ENCODE data around the gene GPC5. TPM values are rescaled to one million over a fixed set of nuclear protein-coding genes. Genes with fewer than 3 reads are reported as not detected.
"Not testable (repeated sequence)": the region's sequence is repeated elsewhere in the genome, so short reads cannot be mapped to it uniquely, and the experiment has no call there.

GPC5 gene
- polyA plus RNA-seq, 12 donors: 0.23 to 1.4 (median 0.50) TPM; not detected in 2

DNA sequence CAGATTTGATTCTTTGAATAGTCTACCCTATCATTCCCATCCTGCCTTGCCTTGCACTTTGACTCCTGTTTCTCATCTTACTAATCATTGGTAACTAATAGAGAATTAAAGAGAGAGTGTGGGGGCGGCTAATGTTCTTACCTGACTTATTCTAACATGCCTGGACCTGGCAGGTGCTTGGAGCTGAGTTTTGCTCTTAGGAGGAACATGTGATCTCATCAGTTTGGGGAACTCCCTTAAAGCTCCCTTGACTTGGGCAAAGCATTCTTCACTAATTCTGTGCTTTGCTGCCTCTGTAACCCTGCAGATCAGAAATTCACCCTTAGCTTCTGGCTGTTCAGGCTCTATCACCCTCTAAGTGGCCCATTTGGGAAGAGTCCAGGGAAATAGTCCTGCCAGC, 861.1 kb downstream of the GPC5 start:
- no peak for DNase-seq

DNA sequence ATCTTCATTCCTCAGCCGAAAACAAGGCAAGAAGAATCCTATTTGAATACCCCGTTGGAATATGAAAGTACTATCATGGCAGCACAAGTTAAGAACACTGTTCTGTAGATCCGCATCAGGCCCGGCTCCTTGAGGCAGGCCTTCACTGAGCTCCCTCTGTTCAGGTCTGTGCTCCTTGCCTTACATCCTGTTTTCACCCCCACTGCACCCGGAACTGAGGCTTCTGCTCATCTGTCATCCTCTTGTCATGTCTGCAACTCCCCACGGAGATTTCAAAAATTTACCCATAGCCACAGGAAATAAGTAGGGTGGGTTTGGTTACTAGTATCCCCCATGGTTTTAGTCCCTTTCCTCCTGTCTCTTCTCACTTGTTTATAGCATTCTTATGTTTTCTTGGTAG, 861.9 kb downstream of the GPC5 start:
- DNase-seq: no peak

DNA sequence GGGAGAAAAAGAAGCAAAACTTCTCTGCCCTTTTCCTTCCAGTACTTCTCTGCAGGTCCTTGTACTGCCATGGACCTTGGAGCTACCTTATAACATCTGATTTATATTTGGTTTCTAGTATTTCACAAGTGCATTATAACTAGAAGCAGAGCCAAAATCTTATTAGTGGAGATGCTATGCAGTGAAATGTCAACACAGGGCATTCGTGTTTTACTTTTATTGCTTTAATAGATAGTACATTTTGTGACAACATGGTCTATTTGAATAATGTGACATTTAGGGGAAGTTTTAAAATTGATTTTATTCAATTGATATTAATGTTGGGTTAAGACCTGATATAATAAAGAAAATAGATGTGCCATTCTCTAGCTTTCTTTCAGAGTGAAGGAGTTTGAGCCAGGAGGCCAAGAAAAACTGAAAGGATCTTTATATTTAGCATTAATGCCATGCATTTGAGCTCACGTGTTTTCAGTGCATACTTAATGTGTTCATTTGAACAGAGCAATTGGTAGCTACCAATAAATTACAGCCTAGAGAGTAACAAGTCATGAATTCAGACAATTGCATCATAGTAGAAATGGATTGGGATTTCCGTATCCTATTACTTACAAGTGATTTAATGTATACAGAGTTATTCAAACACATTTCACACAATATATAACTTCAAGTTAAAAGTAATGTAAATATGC, 863.8 kb downstream of the GPC5 start:
- no peak for DNase-seq

DNA sequence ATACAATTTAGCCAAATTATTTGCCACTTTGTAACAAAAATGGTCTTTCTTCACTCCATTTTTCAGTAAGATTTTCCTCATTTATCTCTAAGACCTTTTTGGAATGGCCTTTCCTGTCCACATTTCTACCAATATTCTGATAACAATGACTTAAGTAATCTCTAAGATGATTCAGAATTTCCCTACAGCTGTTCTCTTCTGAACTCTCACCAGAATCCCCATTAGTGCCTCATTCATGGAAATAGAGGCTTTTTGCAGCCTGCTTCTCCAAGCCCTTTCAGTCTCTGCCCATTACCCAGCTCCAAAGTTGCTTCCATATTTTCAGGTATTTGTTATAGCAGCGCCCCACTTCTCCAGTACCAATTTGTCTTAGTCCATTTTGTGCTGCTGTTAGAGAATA, 867.0 kb downstream of the GPC5 start:
- no peak for DNase-seq

DNA sequence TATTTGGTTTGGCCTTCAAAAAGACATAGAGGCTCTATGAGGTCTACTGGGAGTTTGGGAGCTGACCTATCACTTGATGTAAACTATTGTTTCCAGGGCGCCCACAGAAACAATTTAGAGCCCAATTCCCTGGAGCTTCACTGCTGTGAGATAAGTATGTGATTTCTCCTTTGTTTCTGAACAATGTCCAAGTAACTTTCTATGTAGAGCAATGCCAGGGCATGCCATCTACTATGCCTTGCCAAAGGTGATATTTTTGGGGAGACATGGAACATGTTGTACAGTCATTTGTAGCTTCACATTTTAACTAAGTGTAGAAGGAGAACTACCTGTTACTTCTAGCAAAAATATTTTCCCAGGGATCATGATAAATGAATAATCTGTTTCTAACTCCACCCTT, 872.6 kb downstream of the GPC5 start:
- DNase-seq: no peak

DNA sequence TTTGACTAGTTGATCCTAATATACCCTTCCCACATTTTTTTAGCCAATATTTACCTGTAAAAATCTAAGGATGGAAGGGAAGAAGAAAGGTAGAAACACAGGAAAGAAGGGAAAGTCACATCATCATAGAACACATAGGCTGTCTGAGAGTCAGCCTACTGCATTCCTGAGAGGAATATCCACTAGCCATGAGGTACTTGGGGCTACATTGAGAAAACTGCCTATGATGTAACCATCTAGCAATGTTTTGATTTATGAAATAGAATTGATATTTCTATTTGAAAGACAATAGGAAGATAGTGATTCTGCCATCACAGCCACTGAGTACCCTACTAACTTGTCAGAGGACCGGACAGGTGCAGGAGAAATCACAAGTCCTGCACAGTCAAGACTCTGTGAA, 873.8 kb downstream of the GPC5 start:
- DNase-seq: no peak

DNA sequence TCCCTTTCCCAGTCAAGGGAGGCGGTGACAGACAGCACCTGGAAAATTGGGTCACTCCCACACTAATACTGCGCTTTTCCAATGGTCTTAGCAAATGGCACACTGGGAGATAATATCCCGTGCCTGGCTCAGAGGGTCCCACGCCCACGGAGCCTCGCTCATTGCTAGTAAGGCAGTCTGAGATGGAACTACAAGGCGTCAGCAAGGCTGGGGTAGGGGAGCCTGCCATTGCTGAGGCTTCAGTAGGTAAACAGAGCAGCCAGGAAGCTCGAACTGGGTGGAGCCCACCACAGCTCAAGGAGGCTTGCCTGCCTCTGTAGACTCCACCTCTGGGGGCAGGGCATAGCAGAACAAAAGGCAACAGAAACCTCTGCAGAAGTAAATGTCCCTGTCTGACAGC, 882.6 kb downstream of the GPC5 start:
- DNase-seq: not testable (repeated sequence)

DNA sequence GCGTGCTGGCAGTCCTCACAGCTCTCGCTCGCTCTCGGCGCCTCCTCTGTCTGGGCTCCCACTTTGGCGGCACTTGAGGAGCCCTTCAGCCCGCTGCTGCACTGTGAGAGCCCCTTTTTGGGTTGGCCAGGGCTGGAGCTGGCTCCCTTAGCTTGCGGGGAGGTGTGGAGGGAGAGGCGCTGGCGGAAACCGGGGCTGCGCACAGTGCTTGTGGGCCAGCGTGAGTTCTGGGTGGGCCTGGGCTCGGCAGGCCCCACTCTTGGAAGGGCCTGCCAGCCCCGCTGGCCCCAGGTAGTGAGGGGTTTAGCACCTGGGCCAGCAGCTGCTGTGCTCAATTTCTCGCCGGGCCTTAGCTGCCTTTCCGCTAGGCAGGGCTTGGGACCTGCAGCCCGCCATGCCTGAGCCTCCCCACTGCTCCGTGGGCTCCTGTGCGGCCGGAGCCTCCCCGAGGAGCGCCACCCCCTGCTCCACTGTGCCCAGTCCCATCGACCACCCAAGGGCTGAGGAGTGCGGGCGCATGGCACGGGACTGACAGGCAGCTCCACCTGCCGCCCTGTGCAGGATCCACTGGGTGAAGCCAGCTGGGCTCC, 892.4 kb downstream of the GPC5 start:
- DNase-seq: not testable (repeated sequence)

DNA sequence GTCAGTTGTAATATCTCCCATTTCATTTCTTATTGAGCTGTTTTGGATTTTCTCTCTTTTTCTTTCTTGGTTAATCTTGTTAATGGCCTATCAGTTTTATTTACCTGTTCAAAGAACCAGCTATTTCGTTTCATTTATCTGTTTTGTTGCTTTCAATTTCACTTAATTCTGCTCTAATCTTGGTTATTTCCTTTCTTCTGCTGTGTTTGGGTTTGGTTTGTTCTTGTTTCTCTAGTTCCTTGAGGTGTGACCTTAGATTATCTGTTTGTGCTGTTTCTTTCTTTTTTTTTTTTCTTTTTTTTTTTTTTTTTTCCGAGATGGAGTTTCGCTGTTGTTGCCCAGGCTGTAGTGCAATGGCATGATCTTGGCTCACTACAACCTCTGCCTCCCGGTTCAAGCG, 896.1 kb downstream of the GPC5 start:
- not testable (repeated sequence) for DNase-seq

DNA sequence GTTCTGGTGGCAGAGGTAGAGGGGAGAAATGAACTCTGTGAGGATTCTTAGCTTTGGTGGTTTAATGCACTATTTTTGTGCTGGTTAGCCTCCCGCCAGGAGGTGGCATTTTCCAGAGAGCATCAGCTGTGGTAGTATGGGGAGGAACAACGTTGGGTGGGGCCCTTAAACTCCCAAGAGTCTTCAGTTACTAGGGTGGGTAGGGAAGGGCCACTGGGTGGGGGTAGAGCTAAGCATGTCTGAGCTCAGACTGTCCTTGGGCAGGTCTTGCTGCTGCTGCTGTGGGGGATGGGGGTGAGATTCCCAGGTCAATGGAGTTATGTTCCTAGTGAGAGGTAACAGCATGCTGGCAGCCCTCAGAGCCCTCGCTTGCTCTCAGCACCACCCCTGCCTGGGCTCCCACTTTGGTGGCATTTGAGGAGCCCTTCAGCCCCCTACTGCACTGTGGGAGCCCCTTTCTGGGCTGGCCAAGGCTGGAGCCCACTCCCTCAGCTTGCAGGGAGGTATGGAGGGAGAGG, 897.8 kb downstream of the GPC5 start:
- DNase-seq: not testable (repeated sequence)

DNA sequence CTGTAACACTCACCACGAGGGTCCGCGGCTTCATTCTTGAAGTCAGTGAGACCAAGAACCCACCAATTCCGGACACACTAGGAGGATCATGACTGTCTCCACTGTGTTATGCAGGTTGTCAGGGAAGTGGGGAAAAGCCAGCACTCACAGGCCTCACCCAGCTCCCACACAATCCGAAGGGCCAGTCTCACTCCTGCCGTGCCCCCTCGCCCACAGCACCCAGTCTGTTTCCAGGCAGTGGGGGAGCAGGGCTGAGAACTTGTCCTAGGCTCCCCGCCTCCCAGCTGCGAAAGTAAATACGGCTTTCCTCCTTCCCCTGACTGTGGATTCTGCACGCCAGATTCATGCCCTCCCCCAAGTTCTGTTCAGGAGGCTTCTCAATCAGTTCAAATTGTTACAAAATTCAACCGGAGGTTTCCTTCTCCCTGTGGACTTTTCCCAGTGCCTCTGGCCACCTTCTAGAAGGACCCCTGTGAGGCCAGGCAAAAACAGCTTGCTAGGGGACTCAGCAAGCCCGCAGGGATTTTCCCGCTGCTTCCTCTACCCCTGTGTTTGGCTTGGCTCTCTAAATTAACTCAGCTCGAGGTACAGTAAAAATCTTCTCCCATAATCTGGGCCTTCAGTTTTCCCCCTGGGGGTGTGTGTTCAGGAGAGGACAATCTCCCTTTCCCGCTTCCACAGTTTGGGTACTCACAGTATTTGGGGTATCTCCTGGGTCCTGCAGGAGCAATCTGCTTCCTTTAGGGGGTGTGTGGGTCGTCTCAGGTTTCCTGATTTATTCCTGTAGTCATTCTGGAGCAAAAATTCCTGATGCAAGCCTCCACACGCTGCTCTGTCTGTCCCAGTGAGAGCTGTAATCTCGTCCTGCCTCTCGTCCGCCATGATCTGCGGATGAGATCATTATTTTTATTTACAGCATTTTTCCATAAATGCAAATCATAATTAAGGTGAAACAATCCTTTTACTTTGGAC, 899.8 kb downstream of the GPC5 start:
- no peak for DNase-seq

DNA sequence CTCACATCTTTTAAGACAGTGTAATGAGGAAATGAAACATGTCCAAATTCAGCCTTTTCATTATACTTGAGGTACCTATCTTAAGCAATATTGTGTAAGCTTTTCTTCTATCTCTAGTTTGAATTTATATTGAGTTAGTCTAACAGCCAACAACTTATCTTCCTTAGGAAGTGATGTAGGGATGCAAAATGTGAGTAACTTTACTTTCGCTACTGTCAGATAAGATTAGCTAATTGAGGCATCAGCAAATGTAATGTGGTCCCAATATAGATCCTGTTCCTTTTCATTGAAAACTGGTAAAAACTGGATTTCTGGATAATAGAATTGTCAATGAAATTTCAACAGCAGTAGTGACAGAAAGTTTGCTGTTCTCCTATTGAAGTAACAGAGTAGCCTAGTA, 902.2 kb downstream of the GPC5 start:
- DNase-seq: no peak

DNA sequence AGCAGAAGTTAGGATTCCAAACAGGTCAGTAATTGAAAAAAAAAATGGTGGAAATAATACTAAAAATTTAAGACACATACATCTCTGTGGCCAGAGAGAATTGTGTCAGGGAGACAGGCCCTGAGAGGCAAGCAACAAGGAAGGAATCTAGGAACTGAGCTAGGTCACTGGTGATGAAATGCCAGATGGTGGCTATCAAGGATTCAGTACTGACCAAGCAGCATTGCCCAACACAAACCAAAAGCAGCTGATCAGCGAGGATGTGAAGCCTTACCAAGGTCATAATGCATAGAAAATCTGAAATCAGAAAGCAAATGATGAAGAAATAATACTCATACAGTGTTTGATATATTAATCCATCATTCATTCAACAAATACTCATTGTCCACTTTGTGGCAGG, 905.0 kb downstream of the GPC5 start:
- no peak for DNase-seq

DNA sequence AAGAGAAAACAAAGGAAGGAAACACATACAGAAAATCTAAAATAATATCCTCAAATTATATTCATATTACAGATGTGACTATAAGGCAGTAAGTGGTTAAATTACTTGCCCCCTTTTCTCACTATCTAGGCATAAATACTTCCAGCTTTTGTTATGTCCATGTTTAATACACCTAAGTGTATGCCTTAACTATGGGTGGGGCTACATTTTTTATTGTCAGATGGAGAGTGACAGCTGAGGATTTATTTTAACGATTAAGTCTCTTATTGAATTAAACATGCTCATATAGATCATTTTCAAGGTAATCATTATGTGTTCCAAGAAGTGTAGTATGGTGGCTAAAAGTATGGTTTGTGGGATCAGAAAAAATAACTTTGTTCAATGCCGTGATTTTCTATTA, 909.3 kb downstream of the GPC5 start:
- no peak for DNase-seq

DNA sequence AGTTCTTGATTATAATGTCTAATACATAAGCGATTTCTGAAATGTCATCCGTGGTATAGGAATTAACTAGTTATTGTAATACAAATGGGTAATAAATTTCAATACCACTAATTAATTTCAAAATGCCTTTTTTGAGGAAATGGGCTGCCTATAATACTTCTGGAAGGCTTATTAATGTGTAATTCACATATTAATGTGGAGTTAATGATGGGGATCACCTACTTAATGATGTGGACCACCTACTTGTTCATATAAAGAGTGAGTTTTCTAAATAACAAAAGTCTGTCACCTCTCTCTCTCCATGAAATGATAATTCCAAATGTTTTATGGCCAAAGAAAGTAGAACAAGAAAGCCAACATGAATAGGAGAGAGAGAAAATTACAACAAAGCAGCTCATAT, 914.4 kb downstream of the GPC5 start:
- DNase-seq: no peak

DNA sequence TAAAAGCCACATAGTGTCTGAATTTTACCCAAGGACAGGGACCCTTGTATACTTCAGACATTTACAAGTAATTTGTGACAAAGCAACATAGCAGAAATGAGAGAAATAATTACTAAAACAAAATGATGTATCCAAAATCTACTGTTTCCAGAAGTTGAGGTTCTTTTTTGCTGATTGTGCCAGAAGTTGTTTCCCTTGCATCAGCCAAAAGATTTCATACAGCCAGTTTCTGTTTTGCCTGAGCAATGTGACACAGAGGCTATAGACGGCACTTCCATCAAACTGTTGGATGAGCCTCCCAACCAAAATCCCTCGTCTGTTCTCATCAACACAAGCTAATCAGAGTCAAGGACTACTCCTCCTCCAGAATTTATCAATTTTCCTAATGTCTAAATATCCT, 915.0 kb downstream of the GPC5 start:
- DNase-seq: no peak

DNA sequence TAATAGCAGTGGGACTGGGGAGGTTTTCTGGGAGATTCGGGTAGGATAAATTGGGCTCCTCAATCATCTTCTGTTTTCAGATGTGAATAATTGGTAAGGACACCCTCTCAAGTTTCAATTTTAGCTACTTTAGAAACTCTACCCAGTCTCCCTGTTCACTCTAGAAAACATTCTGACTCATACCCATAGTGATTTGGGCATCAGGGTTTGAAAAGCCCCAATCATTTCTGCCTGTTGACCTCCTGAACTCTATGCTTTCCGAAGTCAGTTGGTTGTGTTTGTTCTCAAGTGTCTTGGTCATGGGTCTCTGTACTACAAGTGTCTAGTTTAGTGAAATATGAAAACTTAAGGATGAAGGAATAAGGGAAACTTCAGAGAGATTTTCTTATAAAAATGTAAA, 916.8 kb downstream of the GPC5 start:
- DNase-seq: no peak

DNA sequence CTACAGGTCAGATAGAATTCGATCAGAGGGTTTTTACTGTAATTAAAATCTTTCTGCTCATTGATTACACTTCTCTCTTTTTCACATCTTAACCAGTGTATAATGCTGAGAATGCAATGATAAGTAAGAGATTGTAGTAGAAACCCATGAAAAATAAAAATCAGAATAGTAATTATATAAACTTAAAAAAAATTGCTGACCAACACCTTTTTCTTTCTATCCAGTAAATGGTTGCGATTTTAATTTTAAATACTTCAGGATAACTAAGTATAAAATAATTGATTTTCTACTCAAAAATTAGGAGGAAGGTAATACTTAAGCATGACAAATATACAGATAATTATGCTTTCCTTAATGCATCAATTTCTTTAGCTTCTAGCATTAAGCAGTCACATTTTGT, 917.6 kb downstream of the GPC5 start:
- no peak for DNase-seq

DNA sequence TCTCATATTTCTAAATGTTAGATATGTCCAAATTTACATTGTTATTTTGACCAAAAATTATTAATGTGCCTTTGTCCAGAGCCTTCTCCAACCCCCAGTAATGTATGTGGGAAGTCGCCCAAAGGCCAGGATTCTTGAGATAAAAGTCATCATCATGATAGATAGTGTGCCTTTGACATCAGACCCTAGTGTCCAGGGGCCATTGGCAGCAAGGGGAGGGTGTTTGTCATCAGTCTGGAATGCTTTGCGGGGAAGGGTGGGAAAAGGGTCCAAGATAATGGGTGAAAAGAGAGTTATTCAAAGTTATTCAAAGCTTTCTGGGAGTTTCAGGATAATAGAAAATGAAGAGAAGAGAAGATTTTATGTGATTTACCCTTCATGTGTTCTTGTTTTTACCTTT, 918.6 kb downstream of the GPC5 start:
- no peak for DNase-seq

DNA sequence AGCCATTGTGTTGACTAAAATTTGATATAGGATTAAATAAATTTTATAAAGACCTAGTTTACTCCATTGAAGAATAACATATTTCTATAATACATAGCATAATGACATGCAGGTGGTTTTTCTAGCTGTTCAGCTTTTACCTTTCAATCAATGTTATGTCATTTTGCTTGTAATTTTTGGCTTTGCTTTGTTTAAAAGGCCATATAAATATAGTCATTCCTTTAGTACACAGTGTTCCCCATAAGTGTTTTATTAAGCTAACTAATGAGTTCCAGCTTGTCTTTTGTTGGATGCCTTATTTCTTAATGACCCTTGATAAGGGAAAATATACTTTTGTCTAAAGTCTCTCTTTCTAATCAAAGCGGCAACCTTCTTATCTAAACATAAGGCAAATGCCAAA, 921.9 kb downstream of the GPC5 start:
- no peak for DNase-seq

DNA sequence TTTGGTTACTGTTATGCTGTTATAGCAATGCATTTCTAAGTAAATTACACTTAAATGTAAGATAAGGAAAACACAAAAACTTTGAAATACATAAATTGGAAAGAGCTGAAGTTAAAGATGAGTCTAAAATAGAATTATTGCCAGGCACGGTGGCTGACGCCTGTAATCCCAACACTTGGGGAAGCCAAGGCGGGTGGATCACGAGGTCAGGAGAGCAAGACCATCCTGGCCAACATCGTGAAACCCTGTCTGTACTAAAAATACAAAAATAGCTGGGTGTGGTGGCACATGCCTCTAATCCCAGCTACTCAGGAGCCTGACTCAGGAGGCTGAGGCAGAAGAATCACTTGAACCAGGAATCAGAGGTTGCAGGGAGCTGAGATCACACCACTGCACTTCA, 922.8 kb downstream of the GPC5 start:
- DNase-seq: no peak

DNA sequence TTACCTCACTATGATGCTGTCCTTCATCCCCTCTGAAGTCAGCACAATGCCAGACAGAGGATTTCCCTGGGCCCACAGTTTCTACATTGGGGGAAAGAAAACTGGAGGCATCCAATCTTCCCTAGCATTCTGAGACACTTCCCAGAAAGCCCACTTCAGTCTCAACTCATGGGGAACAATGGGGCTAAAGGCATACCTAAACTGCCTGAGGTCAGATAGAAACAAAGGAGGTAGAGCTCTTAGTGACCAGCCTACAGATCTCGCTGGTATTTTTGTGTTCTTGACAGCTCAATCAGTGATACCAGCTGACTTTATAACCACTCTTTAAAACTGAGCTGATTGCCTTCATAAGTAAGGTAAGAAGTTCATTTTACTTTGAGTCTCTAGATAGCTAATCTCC, 947.2 kb downstream of the GPC5 start:
- DNase-seq: no peak

DNA sequence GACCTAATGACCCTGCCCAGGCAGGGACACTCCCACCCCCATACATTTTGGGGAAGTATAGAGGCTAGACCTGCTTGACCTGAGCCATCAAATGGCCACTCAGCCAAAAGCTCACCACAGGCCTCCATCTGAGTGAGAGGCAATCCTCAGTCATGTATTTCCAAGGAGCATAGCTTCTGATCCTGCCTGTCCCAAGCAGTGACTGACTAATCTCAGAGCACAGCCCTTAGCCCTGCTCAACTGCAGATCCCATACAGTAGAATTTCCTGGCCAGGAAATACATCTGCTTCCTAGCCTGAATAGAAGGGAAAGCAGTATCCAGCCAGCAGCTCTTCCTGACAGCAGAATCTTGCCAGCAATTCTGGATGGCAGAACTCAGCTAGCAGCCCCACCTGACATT, 947.6 kb downstream of the GPC5 start:
- no peak for DNase-seq

Measured in muscle of arm (tissue), 12 donors.